HCT116 (cell line): ENCODE measurements around the gene INKA2. TPM values are rescaled to one million over a fixed set of nuclear protein-coding genes. Genes with fewer than 3 reads are reported as not detected.

Source experiments
- ATAC-seq: fragments of 200-7000 bp; cut with Tn5 transposase; 2 replicates; pipeline ENCODE4 v1.9.1; 2020; ENCODE audit warnings: mild to moderate bottlenecking, moderate library complexity
- BruUV-seq: library from RNA; stranded (reverse); fragments of 400-500 nt; replicated peaks from 2 replicates; lab custom pipeline; 2021; lab: Mats Ljungman, UMichigan
- CTCF ChIA-PET: fragments of 300-600 bp; sonication (Branson Sonifier 250); formaldehyde crosslinking; loops from one replicate; lab custom pipeline; 2021; ENCODE audit warnings: antibody characterized with exemption; lab: Charles Lee
- POLR2A ChIA-PET: fragments of 300-600, 350-600 bp; sonication (Branson Sonifier 250); formaldehyde crosslinking; loops from one replicate; lab custom pipeline; 2021; ENCODE audit warnings: antibody characterized with exemption; lab: Charles Lee
- RAD21 ChIA-PET, 2 experiments: fragments of 300-600 bp; sonication (Branson Sonifier 250); formaldehyde crosslinking; loops; one replicate each; lab custom pipeline; 2023; ENCODE audit warnings: low total read pairs in 2 of 2; ENCODE audit not compliant: uncharacterized antibody in 2 of 2, unreplicated experiment in 2 of 2, low non-redundant PET in 1 of 2; lab: Charles Lee
- DNase-seq: peaks from one replicate; pipeline ENCODE4 v3.0.0-alpha.2; 2010; ENCODE audit warnings: low read depth, low spot score
- H2AFZ ChIP-seq: fragments of 200-600 bp; shearing (Covaris generic), sonication (generic); 2 replicates; pipeline ENCODE4 v1.6.1; 2017; ENCODE audit warnings: low read depth, mixed run types, mixed read lengths, antibody characterized with exemption, low read length; ENCODE audit not compliant: poor library complexity, severe bottlenecking
- H3K27ac ChIP-seq: 2 replicates; pipeline ENCODE4 v1.5.1; 2012; ENCODE audit warnings: low read depth, low read length
- H3K27me3 ChIP-seq: fragments of 200-600 bp; sonication (generic); 2 replicates; pipeline ENCODE4 v1.6.1; 2016; ENCODE audit warnings: mixed run types, low read length, mixed read lengths; ENCODE audit not compliant: insufficient read depth
- H3K36me3 ChIP-seq, 2 experiments: fragments of 200-500 bp in 1 of 2; fragments of 200-600 bp in 1 of 2; sonication (Bioruptor generic) in 1 of 2; sonication (generic) in 1 of 2; 2 replicates each; pipeline versions ENCODE4 v1.5.1 to v1.6.1; 2014 to 2016; ENCODE audit warnings: low read length in 2 of 2, inconsistent platforms in 1 of 2, mixed read lengths in 1 of 2, mixed run types in 1 of 2; ENCODE audit not compliant: insufficient read depth in 2 of 2, control insufficient read depth in 1 of 2
- H3K4me1 ChIP-seq, 2 experiments: fragments of 200-600 bp in 1 of 2; sonication (generic) in 1 of 2; 2 replicates each; pipeline versions ENCODE4 v1.5.1 to v1.6.1; 2012 to 2017; ENCODE audit warnings: low read length in 2 of 2, inconsistent platforms in 1 of 2, mild to moderate bottlenecking in 1 of 2, mixed read lengths in 1 of 2, mixed run types in 1 of 2, moderate library complexity in 1 of 2; ENCODE audit not compliant: insufficient read depth in 2 of 2, control insufficient read depth in 1 of 2
- H3K4me2 ChIP-seq: fragments of 200-600 bp; sonication (generic); 2 replicates; pipeline ENCODE4 v1.6.1; 2017; ENCODE audit warnings: mixed run types, low read length, mixed read lengths
- H3K4me3 ChIP-seq, 2 experiments: fragments of 200-600 bp in 1 of 2; sonication (generic) in 1 of 2; replicated peaks in 1 of 2; 2 replicates each; pipeline ENCODE4 v1.5.1; 2011 to 2016; ENCODE audit warnings: low read length in 2 of 2, control low read depth in 1 of 2, low read depth in 1 of 2, mild to moderate bottlenecking in 1 of 2, mixed read lengths in 1 of 2, mixed run types in 1 of 2
- H3K79me2 ChIP-seq: fragments of 200-600 bp; sonication (generic); 2 replicates; pipeline ENCODE4 v1.6.1; 2017; ENCODE audit warnings: mild to moderate bottlenecking, mixed run types, low read length, moderate library complexity, mixed read lengths; ENCODE audit not compliant: insufficient read depth
- H3K9ac ChIP-seq: fragments of 200-600 bp; sonication (generic); 2 replicates; pipeline ENCODE4 v1.6.1; 2016; ENCODE audit warnings: low read length, mixed read lengths
- H3K9me2 ChIP-seq: fragments of 200-600 bp; sonication (generic), shearing (Covaris generic); 2 replicates; pipeline ENCODE4 v1.6.1; 2017; ENCODE audit warnings: mixed run types, mild to moderate bottlenecking, moderate library complexity; ENCODE audit not compliant: insufficient read depth
- H3K9me3 ChIP-seq, 2 experiments: fragments of 200-500 bp in 1 of 2; fragments of 200-600 bp in 1 of 2; sonication (Bioruptor generic) in 1 of 2; sonication (generic) in 1 of 2; 2 replicates each; pipeline ENCODE4 v1.6.1; 2014 to 2017; ENCODE audit warnings: low read length in 2 of 2, mixed read lengths in 2 of 2, inconsistent platforms in 1 of 2, low read depth in 1 of 2, mild to moderate bottlenecking in 1 of 2, mixed run types in 1 of 2, moderate library complexity in 1 of 2; ENCODE audit not compliant: control insufficient read depth in 1 of 2, insufficient read depth in 1 of 2
- H4K20me1 ChIP-seq: fragments of 200-600 bp; sonication (generic), shearing (Covaris generic); 2 replicates; pipeline ENCODE4 v1.6.1; 2017; ENCODE audit warnings: mixed run types, mild to moderate bottlenecking, moderate library complexity; ENCODE audit not compliant: insufficient read depth
- ELF1 ChIP-seq: IDR thresholded peaks from 2 replicates; pipeline ENCODE4 v1.6.1; 2012; ENCODE audit warnings: low read depth, borderline replicate concordance
- POLR2AphosphoS5 ChIP-seq: IDR thresholded peaks from 2 replicates; pipeline ENCODE4 v1.6.1; 2011; ENCODE audit warnings: mild to moderate bottlenecking, low read depth, low read length, moderate library complexity
- intact Hi-C: fragments of 100-400 bp; cut with micrococcal nuclease; formaldehyde crosslinking; loops from 2 replicates; pipeline ENCODE4 v1.10.0; 2022
- total RNA-seq: library from RNA; stranded (reverse); gene quantifications from one replicate; pipeline ENCODE4 v1.2.1, GENCODE V29; 2021; ENCODE audit not compliant: unreplicated experiment

Gene INKA2
- total RNA-seq, 1 experiment from 2014 or later: 4.0 TPM

DNA sequence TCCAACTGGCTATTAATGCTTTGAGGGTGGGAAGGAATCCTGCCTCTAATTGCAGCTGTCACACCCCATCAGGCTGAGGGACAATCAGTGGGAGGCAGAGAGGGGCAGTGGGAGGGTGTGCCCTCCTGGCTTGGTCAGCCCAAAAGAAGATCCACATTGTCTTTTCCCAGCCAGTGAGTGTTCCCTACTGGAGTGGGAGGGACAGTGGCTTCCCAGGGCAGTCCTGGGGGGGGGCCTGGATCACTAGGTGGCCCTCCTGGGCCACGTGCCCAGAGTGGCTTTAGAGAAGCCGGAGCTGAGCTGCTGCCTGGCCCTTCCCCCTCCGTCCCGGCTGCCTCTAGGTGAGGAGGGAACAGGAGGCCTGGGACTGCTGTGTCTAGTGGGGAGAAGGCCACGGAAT, 14.0 kb downstream of the INKA2 start:
- Histone ChIP-seq H3K9ac (no peak overlapping the region), H3K9me2 (no peaks in the 10 kb centered on the region), H3K9me3 (no peaks in the 10 kb centered on the region), H3K4me2 (no peak overlapping the region), H3K4me3 (no peak overlapping the region), H3K27me3 (no peaks in the 10 kb centered on the region), H3K36me3 (no peaks in the 10 kb centered on the region), H3K79me2 (no peaks in the 10 kb centered on the region), H4K20me1 (no peaks in the 10 kb centered on the region), H2AFZ (no peak overlapping the region), H3K4me1 (no peaks in the 10 kb centered on the region), H3K27ac (no peak overlapping the region)
- ChIA-PET RAD21 (no interaction called here), POLR2A (no interaction called here), CTCF (interaction anchor here (1.2 kb wide), 1 partner anchor 10 kb away, joined by 3 read pairs; no protein-coding TSS in a partner anchor)
- TF ChIP-seq ELF1: no peak
- intact Hi-C loops: no loop called here
- ATAC-seq: 0 out of 2 replicates have a peak, but pooled peaks have one; percentile 43
- no TSS peak for BruUV-seq
- no peak for DNase-seq

DNA sequence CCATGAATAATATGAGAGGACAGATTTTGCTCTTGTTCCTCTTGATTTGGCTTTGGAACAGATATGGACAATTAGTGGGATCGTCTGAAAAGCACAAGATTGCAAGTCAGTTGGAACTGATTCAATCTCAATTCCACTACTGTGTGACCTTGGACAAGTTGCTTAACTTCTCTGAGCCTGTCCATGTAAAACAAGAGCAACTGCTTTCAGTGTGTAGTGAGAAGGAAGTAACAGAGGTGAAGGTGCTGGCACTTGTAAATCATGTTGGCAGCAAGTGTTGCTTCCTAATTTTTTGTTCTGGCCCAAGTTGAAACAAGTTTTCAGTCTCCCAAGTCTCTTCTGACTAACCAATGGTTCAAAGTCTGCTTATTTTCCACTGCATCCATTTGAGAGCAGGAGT, 15.3 kb downstream of the INKA2 start:
- TSS peak; percentile 35 for BruUV-seq
- DNase-seq: no peak
- ChIA-PET POLR2A (no interaction called here), CTCF (interaction anchor here (1.0 kb wide), 1 partner anchor 13 kb away, joined by 3 read pairs; no protein-coding TSS in a partner anchor)
- H3K9ac ChIP-seq: no peak overlapping the region
- no peaks in the 10 kb centered on the region for H3K9me2 ChIP-seq
- no peaks in the 10 kb centered on the region for H3K9me3 ChIP-seq
- H4K20me1 ChIP-seq: no peaks in the 10 kb centered on the region
- no peak overlapping the region for H3K27ac ChIP-seq
- H3K4me3 ChIP-seq: no peak overlapping the region
- no peak for ATAC-seq
- no peaks in the 10 kb centered on the region for H3K4me1 ChIP-seq
- intact Hi-C loops: no loop called here
- TF ChIP-seq POLR2AphosphoS5 (0 out of 2 replicates have a peak, but pooled peaks have one; percentile 3), ELF1 (no peak)
- TF ChIP-seq, all 23 proteins: peak for 1
- no peaks in the 10 kb centered on the region for H3K27me3 ChIP-seq
- H3K36me3 ChIP-seq: no peaks in the 10 kb centered on the region
- RAD21 ChIA-PET: no interaction called here
- no peak overlapping the region for H3K4me2 ChIP-seq
- H2AFZ ChIP-seq: no peak overlapping the region
- H3K79me2 ChIP-seq: no peaks in the 10 kb centered on the region
